H9 (cell line): ENCODE measurements around the gene PWWP2B. TPM values are rescaled to one million over a fixed set of nuclear protein-coding genes. Genes with fewer than 3 reads are reported as not detected.

ENCODE experiments used
- DNase-seq: peaks from one replicate; pipeline ENCODE4 v3.0.0-alpha.2; 2017
- H2AFZ ChIP-seq: one replicate; pipeline ENCODE4 v1.6.1; 2013; ENCODE audit warnings: mild to moderate bottlenecking, low read length, control low read depth, moderate library complexity
- H2AK5ac ChIP-seq: 2 replicates; pipeline ENCODE4 v1.6.1; 2013; ENCODE audit warnings: low read length, control low read depth, mixed read lengths; ENCODE audit not compliant: insufficient read length
- H2BK120ac ChIP-seq: one replicate; pipeline ENCODE4 v1.6.1; 2013; ENCODE audit warnings: low read depth, mild to moderate bottlenecking, low read length, control low read depth, inconsistent platforms; ENCODE audit not compliant: poor library complexity, severe bottlenecking
- H2BK12ac ChIP-seq: 2 replicates; pipeline ENCODE4 v1.6.1; 2013; ENCODE audit warnings: low read length, control low read depth, mixed read lengths, low read depth; ENCODE audit not compliant: insufficient read length
- H2BK15ac ChIP-seq: 2 replicates; pipeline ENCODE4 v1.6.1; 2013; ENCODE audit warnings: low read depth, low read length, control low read depth
- H2BK20ac ChIP-seq: one replicate; pipeline ENCODE4 v1.6.1; 2013; ENCODE audit warnings: low read depth, mild to moderate bottlenecking, low read length, control low read depth, inconsistent platforms; ENCODE audit not compliant: poor library complexity, severe bottlenecking
- H2BK5ac ChIP-seq: 2 replicates; pipeline ENCODE4 v1.6.1; 2013; ENCODE audit warnings: low read length, control low read depth, mixed read lengths; ENCODE audit not compliant: insufficient read length
- H3K14ac ChIP-seq: 2 replicates; pipeline ENCODE4 v1.6.1; 2013; ENCODE audit warnings: low read length, control low read depth; ENCODE audit not compliant: insufficient read depth
- H3K18ac ChIP-seq: 2 replicates; pipeline ENCODE4 v1.6.1; 2013; ENCODE audit warnings: low read depth, mild to moderate bottlenecking, mixed read lengths, low read length, control low read depth; ENCODE audit not compliant: insufficient read length
- H3K23ac ChIP-seq: 2 replicates; pipeline ENCODE4 v1.6.1; 2013; ENCODE audit warnings: low read length, control low read depth, mixed read lengths, low read depth; ENCODE audit not compliant: insufficient read length
- H3K23me2 ChIP-seq: 2 replicates; pipeline ENCODE4 v1.6.1; 2013; ENCODE audit warnings: low read depth, mild to moderate bottlenecking, mixed read lengths, low read length, control low read depth; ENCODE audit not compliant: insufficient read length, poor library complexity, severe bottlenecking
- H3K27ac ChIP-seq: 2 replicates; pipeline ENCODE4 v1.5.1; 2013; ENCODE audit warnings: low read length, control low read depth, mixed read lengths, low read depth; ENCODE audit not compliant: insufficient read length
- H3K27me3 ChIP-seq: 2 replicates; pipeline ENCODE4 v1.6.1; 2013; ENCODE audit warnings: low read length, control low read depth, inconsistent platforms; ENCODE audit not compliant: insufficient read depth
- H3K4ac ChIP-seq: 2 replicates; pipeline ENCODE4 v1.6.1; 2013; ENCODE audit warnings: low read depth, mild to moderate bottlenecking, control low read depth, inconsistent platforms, low read length, moderate library complexity
- H3K4me1 ChIP-seq: 2 replicates; pipeline ENCODE4 v1.6.1; 2013; ENCODE audit warnings: low read length, control low read depth, inconsistent platforms; ENCODE audit not compliant: insufficient read depth
- H3K4me2 ChIP-seq: 2 replicates; pipeline ENCODE4 v1.6.1; 2013; ENCODE audit warnings: low read length, control low read depth, mixed read lengths; ENCODE audit not compliant: insufficient read length, insufficient read depth
- H3K56ac ChIP-seq: 2 replicates; pipeline ENCODE4 v1.6.1; 2013; ENCODE audit warnings: low read depth, mild to moderate bottlenecking, mixed read lengths, low read length, control low read depth; ENCODE audit not compliant: insufficient read length
- H3K79me1 ChIP-seq: 2 replicates; pipeline ENCODE4 v1.6.1; 2013; ENCODE audit warnings: low read depth, mild to moderate bottlenecking, moderate library complexity, low read length, control low read depth, inconsistent platforms; ENCODE audit not compliant: insufficient read depth, poor library complexity, severe bottlenecking
- H3K79me2 ChIP-seq: 2 replicates; pipeline ENCODE4 v1.6.1; 2013; ENCODE audit warnings: low read length, control low read depth, inconsistent platforms; ENCODE audit not compliant: insufficient read depth
- H3K9ac ChIP-seq: 2 replicates; pipeline ENCODE4 v1.6.1; 2013; ENCODE audit warnings: low read length, control low read depth, mixed read lengths; ENCODE audit not compliant: insufficient read length; ENCODE audit errors: extremely low read depth
- H3K9me3 ChIP-seq: one replicate; pipeline ENCODE4 v1.6.1; 2013; ENCODE audit warnings: low read depth, low read length, inconsistent platforms; ENCODE audit not compliant: control insufficient read depth
- H3T11ph ChIP-seq: one replicate; pipeline ENCODE4 v1.6.1; 2013; ENCODE audit warnings: mild to moderate bottlenecking, low read length, control low read depth, inconsistent platforms
- H4K20me1 ChIP-seq: one replicate; pipeline ENCODE4 v1.6.1; 2013; ENCODE audit not compliant: control insufficient read depth, insufficient read length, insufficient read depth
- H4K5ac ChIP-seq: 2 replicates; pipeline ENCODE4 v1.6.1; 2013; ENCODE audit warnings: low read depth, mild to moderate bottlenecking, mixed read lengths, low read length, control low read depth; ENCODE audit not compliant: insufficient read length
- H4K8ac ChIP-seq: replicated peaks from 2 replicates; pipeline ENCODE4 v1.6.1; 2013; ENCODE audit warnings: low read length, control low read depth, mixed read lengths, low read depth; ENCODE audit not compliant: insufficient read length
- H4K91ac ChIP-seq: 2 replicates; pipeline ENCODE4 v1.6.1; 2013; ENCODE audit warnings: low read depth, mild to moderate bottlenecking, moderate library complexity, mixed read lengths, low read length, control low read depth; ENCODE audit not compliant: insufficient read length
- H3K27ac Mint-ChIP-seq, 3 experiments: 2 replicates in 2 of 3; 3 replicates in 1 of 3; pipeline ENCODE4 v1.8.0; 2020 to 2021; ENCODE audit warnings: mixed read lengths in 3 of 3, mild to moderate bottlenecking in 1 of 3, moderate library complexity in 1 of 3
- H3K27me3 Mint-ChIP-seq: 2 replicates; pipeline ENCODE4 v1.8.0; 2021; ENCODE audit warnings: low read depth, mild to moderate bottlenecking, moderate library complexity, mixed read lengths
- H3K36me3 Mint-ChIP-seq, 3 experiments: 2 replicates in 2 of 3; 3 replicates in 1 of 3; pipeline ENCODE4 v1.8.0; 2020 to 2021; ENCODE audit warnings: low read depth in 3 of 3, mixed read lengths in 3 of 3; ENCODE audit not compliant: insufficient read depth in 1 of 3
- H3K4me1 Mint-ChIP-seq, 2 experiments: 2 replicates each; pipeline ENCODE4 v1.8.0; 2020; ENCODE audit warnings: mixed read lengths in 2 of 2
- H3K4me3 Mint-ChIP-seq, 2 experiments: 2 replicates in 1 of 2; 3 replicates in 1 of 2; pipeline ENCODE4 v1.8.0; 2020 to 2021; ENCODE audit warnings: mild to moderate bottlenecking in 2 of 2, mixed read lengths in 2 of 2, moderate library complexity in 1 of 2
- H3K9me3 Mint-ChIP-seq, 2 experiments: 2 replicates in 1 of 2; 3 replicates in 1 of 2; pipeline ENCODE4 v1.8.0; 2020; ENCODE audit warnings: mild to moderate bottlenecking in 2 of 2, mixed read lengths in 2 of 2, moderate library complexity in 1 of 2
- WGBS: extraction: QIAGEN DNeasy Blood & Tissue Kit; methylation state at CpG from one replicate; pipeline ENCODE4 v1.1.7; 2013; ENCODE audit warnings: missing lambda C conversion rate, low lambda C conversion rate, mixed read lengths; ENCODE audit not compliant: insufficient read length; ENCODE audit errors: extremely low coverage; 5-methylcytosine and 5-hydroxymethylcytosine counted together
- total RNA-seq: library from RNA; stranded (reverse); gene quantifications from 2 replicates; pipeline ENCODE4 v1.2.1, GENCODE V29; 2021
- TF ChIP-seq, protein P1 (sequence below): fragments of 200-600 bp; sonication (generic); conservative IDR thresholded peaks from 3 replicates; pipeline ENCODE4 v1.8.0; 2021; ENCODE audit warnings: antibody characterized with exemption, mild to moderate bottlenecking

Gene PWWP2B
- total RNA-seq, 1 experiment from 2014 or later: 10.0 TPM

DNA sequence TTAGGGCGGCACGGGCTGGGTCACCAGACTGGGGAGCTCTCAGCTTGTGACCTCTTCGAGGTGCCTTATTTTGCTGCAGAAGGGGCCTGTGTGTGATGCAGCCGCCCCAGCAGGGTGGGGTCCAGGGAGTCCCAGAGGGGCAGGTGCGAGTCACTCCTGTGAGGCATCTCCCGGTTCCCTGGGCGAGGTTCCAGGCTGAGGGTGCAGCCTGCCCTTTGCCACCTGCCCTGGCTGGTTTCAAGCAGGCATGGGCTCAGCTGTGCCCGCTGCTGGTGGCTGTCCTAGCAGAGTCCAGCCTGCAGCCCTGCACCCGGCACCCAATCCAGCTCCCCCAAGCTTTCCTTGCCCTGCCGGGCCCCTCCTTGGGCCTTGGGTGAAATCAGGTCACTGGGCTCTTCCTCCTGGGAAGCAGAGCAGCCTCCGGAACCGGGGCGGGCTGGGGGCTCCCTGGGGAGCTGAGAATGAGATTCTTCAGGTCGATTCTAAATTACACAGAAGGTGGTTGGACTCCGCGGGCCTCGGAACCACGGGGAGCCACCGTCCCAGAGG lies 64.8 kb downstream of the PWWP2B start:
- TF ChIP-seq, protein P1, sequence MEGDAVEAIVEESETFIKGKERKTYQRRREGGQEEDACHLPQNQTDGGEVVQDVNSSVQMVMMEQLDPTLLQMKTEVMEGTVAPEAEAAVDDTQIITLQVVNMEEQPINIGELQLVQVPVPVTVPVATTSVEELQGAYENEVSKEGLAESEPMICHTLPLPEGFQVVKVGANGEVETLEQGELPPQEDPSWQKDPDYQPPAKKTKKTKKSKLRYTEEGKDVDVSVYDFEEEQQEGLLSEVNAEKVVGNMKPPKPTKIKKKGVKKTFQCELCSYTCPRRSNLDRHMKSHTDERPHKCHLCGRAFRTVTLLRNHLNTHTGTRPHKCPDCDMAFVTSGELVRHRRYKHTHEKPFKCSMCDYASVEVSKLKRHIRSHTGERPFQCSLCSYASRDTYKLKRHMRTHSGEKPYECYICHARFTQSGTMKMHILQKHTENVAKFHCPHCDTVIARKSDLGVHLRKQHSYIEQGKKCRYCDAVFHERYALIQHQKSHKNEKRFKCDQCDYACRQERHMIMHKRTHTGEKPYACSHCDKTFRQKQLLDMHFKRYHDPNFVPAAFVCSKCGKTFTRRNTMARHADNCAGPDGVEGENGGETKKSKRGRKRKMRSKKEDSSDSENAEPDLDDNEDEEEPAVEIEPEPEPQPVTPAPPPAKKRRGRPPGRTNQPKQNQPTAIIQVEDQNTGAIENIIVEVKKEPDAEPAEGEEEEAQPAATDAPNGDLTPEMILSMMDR: no peak
- no CpG with 5 or more reads among the region's 19 CpGs for WGBS
- no peak overlapping the region for H3K4me3 Mint-ChIP-seq

More for the DNA sequence above, 64.8 kb downstream of the PWWP2B start:
- Histone ChIP-seq H3T11ph (no peak overlapping the region), H3K23ac (no peak overlapping the region), H3K79me2 (no peaks in the 10 kb centered on the region), H3K23me2 (no peaks in the 10 kb centered on the region), H3K4me1 (no peaks in the 10 kb centered on the region), H2BK5ac (no peak overlapping the region), H3K4me2 (no peak overlapping the region), H4K91ac (no peak overlapping the region), H2BK12ac (no peak overlapping the region), H3K14ac (no peak overlapping the region; the same call in 1 of the 2 replicates), H4K20me1 (no peaks in the 10 kb centered on the region), H3K4ac (no peak overlapping the region), H3K18ac (no peak overlapping the region), H4K5ac (no peak overlapping the region), H3K79me1 (no peaks in the 10 kb centered on the region), H3K56ac (no peak overlapping the region), H3K27me3 (no peaks in the 10 kb centered on the region), H2AFZ (no peak overlapping the region), H2BK20ac (no peak overlapping the region), H3K27ac (no peak overlapping the region), H3K9me3 (no peaks in the 10 kb centered on the region), H4K8ac (no peak overlapping the region), H2BK120ac (no peak overlapping the region), H2AK5ac (no peak overlapping the region), H2BK15ac (no peak overlapping the region), H3K9ac (no peak overlapping the region)
- H3K27me3 Mint-ChIP-seq: peaks cover 9% of the 10 kb centered on the region
- H3K9me3 Mint-ChIP-seq: no peaks in the 10 kb centered on the region
- no peaks in the 10 kb centered on the region for H3K36me3 Mint-ChIP-seq
- H3K4me1 Mint-ChIP-seq: peaks cover 0 to 3% of the 10 kb centered on the region in 2 experiments; a peak in 1 of 4 replicates
- H3K27ac Mint-ChIP-seq: no peak overlapping the region; a peak in 1 of 7 replicates
- no peak for DNase-seq
